PC-9 (cell line): Measurements from ENCODE around the gene LAMC1.

Source experiments
- CTCF ChIP-seq: fragments of 200-600 bp; sonication (generic); conservative IDR thresholded peaks from 2 replicates; pipeline ENCODE4 v1.6.1; 2017; ENCODE audit warnings: mixed run types, antibody characterized with exemption, mild to moderate bottlenecking, moderate library complexity
- EZH2 ChIP-seq: fragments of 200-600 bp; sonication (generic); IDR thresholded peaks from 2 replicates; pipeline ENCODE4 v1.8.0; 2017; ENCODE audit warnings: antibody characterized with exemption, low read depth

GRCh38 chr1:183124259-183124658 is 101.0 kb downstream of the LAMC1 start:
- TF ChIP-seq CTCF (no peak), EZH2 (no peak)
